Endothelial cell of umbilical vein (primary cell): ENCODE results near the gene LOXL3.

Experiments used
- CTCF ChIP-seq, 2 donors: IDR thresholded peaks; 1 replicate in 1 of 2; 2 replicates in 1 of 2; pipeline ENCODE4 v1.5.1; 2011; ENCODE audit warnings: low read length in 2 of 2, mild to moderate bottlenecking in 2 of 2, moderate library complexity in 2 of 2, control low read depth in 1 of 2, inconsistent platforms in 1 of 2, low read depth in 1 of 2; ENCODE audit not compliant: insufficient read depth in 1 of 2; ENCODE audit errors: extremely low read depth in 1 of 2
- GATA2 ChIP-seq: IDR thresholded peaks from 2 replicates; pipeline ENCODE4 v1.7.0; 2011; ENCODE audit warnings: low read depth, mild to moderate bottlenecking, moderate library complexity, mixed read lengths, low read length; ENCODE audit not compliant: insufficient read length, insufficient read depth
- MYC ChIP-seq: IDR thresholded peaks from one replicate; pipeline ENCODE4 v1.6.1; 2011; ENCODE audit warnings: mild to moderate bottlenecking, low read depth, low read length
- POLR2A ChIP-seq: IDR thresholded peaks from 2 replicates; pipeline ENCODE4 v1.6.1; 2012; ENCODE audit warnings: low read depth, mild to moderate bottlenecking, control low read depth, low read length
- POLR2AphosphoS5 ChIP-seq: IDR thresholded peaks from 2 replicates; pipeline ENCODE4 v1.6.1; 2012; ENCODE audit warnings: low read depth, mild to moderate bottlenecking, control low read depth, low read length, moderate library complexity; ENCODE audit not compliant: insufficient read depth

- TF ChIP-seq POLR2A (no peak), CTCF (IDR thresholded peaks at IDR 0.05; ENCODE audit: extremely low read depth in 1 of 2, insufficient read depth in 1 of 2, low read depth in 1 of 2, low read length in 2 of 2) (no peak), GATA2 (no peak), POLR2AphosphoS5 (no peak), MYC (no peak)
Measured at GRCh38 chr2:74546004-74546403, 7.7 kb downstream of the LOXL3 start.
